HCEC 1CT (cell line): ENCODE measurements around the gene GMEB2.
"Not testable (repeated sequence)": the region's sequence is repeated elsewhere in the genome, so short reads cannot be mapped to it uniquely, and the experiment has no call there.

ENCODE experiments used
- DNase-seq: peaks from one replicate; pipeline ENCODE4 v3.0.0-alpha.2; 2017

Gene GMEB2

DNA sequence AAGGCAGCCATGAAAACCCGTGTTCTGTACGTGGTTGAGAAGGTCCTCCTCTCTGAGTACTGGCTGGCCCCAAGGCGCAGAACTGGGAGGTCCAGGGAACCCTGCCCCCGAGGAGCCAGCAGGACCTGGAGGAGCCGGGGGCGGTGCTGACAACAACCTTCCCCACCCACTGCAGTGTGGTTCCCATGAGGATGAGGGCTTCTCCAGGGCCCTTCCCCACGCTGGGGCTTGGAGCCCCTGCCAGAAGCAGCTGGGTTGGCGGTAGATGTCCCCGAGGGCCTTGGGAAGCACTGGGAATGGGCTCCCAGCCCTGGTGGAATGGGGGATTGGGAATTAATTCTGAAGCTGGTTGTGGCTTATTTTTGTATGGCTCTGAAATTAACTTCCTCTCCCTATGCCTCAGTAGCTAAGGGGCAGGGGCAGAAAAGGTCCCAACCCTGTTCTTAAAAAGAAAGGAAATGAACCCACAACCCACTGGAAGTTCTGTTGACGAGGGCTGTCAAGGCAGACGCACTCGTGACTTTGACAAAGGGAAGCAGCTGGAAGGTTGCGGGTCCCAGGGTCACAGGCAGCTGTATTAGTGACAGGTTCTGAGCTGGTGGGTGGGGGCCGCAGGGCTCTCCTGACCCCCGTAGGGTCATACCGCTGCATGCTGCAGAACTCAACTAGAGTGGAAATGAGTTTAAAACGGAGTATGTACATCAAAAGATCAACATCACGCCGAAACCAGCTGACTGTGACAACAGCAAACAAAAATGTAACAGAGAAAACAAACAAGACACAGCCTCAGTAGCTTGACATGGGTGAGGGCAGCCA is 38.9 kb downstream of the GMEB2 start:
- no peak for DNase-seq

GRCh38 chr20:63587256-63587655 is 39.6 kb downstream of the GMEB2 start:
- DNase-seq, result no peak

DNA sequence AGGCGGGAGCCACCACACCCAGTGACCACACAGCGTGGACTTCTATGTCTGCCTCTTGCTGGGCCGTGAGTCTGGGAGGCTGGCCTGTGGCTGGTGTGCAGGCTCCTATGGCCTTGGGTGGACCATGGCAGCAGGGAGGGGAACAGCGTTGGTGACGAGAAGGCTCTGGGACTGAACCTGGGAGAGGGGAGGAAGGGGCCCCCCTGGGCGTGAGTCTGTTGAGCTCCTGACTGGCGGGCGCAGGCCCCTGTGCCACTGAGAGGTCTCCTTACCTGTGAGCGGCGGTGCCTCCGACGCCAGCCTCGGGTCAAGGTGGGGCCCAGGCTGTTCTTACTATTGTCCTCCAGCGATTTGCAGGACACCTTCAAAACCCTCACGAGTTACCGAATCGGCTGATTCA is 40.1 kb downstream of the GMEB2 start:
- no peak for DNase-seq

DNA sequence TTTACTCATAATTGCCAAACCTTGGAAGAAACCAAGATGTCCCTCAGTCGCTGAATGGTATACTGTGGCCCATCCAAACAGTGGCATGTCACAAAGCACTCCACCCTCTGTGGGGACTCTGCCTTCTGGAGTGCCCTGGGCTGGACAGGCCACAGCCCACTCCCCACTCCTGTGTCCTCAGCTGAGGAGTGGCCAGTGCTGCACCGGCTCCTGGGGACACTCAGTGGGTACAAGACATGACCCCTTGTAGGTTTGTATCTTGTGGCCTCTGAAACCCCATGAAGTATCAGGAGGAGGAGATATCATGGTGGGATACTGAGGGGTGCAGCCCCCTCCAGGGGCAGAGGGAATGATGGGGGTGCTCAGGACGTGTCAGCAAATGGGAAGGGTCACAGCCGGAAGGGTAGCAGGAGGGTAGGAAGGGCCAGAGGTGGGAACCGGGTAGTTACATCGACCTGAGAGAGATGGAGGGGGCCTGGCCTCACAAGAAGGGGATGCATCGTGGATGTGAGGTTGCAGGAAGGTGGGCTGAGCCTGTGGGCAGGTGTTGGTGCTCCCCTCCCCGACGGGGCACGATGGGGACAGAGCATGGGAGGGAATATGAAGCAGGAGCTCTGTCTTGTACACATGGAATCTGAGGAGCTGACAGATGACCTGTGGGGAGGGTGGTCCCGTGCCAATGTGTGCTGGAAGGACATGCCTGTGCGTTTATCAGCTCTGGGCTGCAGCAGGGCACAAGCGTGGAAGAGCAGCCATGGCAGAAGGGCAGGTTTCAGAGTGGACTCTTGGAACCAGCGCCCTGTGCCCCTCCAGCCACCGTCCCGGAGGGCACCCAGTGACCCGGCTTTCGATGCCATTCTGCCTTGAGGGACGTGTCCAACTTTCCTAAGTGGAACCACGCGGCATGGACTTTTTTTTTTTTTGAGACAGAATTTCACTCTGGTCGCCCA is 41.0 kb downstream of the GMEB2 start:
- no peak for DNase-seq

GRCh38 chr20:63582382-63583063 is 44.4 kb downstream of the GMEB2 start:
- no peak for DNase-seq

GRCh38 chr20:63580796-63581461 is 46.0 kb downstream of the GMEB2 start:
- peak; percentile 30 for DNase-seq

DNA sequence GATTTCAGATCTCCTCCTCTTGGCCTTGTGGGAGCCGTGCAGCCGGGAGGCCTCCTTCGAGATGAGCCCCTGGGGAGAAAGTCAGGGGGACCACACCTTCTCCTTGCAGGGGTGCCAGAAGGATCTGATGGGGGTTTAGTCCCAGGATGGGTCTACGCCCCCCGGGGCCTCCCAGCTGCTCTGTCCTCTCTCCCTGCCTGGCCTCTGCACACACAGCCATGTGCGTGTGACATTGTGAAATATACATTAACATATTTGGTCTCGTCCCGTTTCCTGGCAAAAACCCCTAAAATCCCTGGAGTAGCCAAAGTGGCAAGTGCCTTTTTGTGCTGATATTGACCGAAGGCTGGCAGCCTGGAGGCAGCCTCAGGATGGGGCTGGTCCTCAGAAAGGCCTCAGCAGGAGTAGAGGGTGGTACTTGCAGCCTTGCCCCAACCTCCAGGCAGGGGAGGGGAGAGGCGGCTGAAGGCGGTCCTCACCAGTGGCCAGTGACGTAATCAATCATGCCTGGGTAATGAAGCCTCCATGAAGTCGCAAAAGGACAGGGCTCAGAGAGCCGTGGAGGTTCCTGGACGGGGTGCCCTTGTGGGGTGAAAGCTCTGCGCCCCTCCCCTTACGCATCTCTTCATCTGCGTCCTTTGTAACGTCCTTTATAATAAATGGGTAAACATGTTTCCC is 47.7 kb downstream of the GMEB2 start:
- no peak for DNase-seq

DNA sequence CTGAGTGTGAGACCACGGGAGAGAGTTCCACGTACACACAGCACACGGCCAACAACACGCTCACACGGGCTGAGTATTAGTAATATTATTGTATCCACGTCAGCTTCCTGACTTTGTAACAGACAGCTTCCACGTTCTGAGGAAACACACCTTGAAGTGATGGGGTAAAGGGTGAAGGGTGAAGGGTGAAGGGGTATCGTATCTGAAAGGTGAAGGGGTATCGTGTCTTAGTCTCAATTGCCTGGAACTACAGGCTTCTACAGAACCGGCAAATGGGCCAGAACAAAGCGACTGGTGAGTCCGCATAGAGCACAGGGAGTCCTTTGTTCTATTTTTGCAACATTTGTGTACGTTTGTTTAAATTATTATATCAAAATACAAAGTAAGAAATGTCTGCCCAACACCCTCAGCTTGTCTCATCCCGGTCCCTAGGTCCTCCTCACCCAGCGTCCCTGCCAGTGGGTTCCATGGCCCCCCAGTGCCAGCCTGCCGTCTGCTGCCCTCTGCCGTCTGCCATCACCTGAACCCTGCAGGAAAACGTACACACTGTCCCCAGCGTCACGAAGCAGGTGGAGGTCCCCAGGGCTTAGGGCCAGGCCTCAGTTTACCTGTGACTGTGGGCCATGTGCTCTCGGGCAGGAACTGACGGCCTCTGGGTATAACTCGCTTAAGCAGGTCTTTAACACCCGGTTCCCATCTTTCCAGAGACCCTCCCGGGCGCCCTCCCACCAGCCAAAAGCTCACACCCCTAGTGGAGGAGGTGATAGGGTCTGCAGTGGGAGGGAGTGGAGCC is 48.5 kb downstream of the GMEB2 start:
- no peak for DNase-seq

DNA sequence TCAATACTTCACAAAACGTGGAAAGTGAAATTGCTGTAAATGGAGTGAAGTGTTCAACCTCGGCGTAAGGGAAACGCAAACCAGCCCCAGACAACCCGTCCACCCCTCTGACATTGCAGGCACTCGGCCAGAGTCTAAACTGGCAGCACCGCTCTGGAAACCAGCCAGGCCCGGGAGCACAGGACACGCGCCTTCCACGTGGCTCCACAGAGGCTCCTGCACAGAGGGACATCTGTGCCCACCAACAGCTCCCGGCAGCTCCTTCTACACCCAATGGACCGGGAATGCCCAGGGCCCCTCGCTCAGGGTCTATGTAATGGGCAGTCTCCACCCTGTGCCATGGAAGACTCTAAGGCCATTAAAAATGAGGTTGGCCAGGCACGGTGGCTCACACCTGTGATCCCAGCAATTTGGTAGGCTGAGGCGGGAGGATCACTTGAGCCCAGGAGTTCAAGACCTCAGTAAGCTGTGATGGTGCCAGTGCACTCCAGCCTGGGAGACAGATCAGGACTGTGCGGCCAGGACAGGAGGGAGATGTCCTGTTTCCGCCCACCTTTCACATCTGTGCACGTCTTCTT is 49.5 kb downstream of the GMEB2 start:
- DNase-seq, result no peak

- DNase-seq, result no peak
These were observed 50.6 kb downstream of the GMEB2 start for GRCh38 chr20:63576311-63576710.

- peak; percentile 65 for DNase-seq
These were observed 51.8 kb downstream of the GMEB2 start for GRCh38 chr20:63574829-63575743.

- peak; percentile 60 for DNase-seq
These were observed 52.6 kb downstream of the GMEB2 start, which contains the start of gene HELZ2 for GRCh38 chr20:63574156-63574828. TSS of gene HELZ2 (minus strand) at chr20:63574239. CDS start at chr20:63572385, 1,854 bp downstream.

GRCh38 chr20:63573647-63574131 is 53.2 kb downstream of the GMEB2 start:
- no peak for DNase-seq

DNA sequence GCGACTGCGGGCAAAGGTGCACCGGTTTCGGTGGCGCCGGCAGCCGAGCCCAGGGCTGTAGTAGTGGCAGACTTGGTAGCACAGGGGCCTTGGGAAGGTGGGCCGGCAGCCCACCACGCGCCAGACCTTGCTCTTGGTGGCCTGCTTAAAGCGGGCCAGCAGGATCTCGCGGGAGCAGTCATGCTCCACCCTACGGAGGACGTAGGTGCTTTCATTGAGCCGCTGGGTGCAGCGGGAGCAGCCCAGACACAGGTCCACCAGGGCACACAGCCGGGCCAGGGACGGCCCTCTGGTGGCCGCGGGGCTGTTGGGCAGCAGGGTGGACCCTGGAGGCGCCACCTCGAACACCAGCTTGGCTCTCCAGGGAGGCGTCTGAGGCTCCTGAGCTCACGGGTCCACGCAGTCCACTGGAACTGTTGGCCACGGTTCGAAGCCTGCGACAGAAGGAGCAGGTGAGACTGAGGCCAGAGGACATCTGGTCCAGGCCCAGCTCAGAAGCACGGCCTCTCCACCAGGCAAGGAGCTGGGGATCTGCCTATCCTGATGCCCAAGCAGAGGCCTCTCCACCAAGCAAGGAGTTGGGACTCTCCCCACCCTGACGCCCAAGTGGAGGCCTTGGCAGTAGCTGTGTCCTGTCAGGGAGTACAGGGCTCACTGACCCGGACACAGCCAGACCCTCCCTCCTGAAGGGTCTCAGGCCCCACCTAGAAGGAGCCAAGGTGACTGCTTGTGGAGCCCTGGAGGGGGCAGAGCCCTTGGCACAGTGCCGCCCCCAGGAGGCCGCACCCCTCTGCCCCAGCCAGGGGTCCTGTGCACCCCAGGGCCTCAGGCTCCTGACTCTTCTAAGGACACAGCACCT is 53.9 kb downstream of the GMEB2 start:
- no peak for DNase-seq

GRCh38 chr20:63572071-63572787 is 54.7 kb downstream of the GMEB2 start:
- no peak for DNase-seq

DNA sequence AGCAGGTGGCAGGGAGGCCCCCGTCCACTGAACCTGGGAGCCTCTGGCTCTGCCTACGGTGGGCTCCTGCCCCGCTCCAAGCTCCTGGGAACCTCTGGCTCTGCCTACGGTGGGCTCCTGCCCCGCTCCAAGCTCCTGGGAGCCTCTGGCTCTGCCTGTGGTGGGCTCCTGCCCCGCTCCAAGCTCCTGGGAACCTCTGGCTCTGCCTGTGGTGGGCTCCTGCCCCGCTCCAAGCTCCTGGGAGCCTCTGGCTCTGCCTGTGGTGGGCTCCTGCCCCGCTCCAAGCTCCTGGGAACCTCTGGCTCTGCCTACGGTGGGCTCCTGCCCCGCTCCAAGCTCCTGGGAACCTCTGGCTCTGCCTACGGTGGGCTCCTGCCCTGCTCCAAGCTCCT is 55.8 kb downstream of the GMEB2 start:
- not testable (repeated sequence) for DNase-seq
